EL (cell line): ENCODE data around the gene RNF5.
"Not testable (repeated sequence)": the region's sequence is repeated elsewhere in the genome, so short reads cannot be mapped to it uniquely, and the experiment has no call there.

Experiments used
- DNase-seq: peaks from one replicate; pipeline ENCODE4 v3.0.0-alpha.2; 2016

Gene RNF5

GRCh38 chr6:32211432-32211831 lies 33.2 kb downstream of the RNF5 start:
- not testable (repeated sequence) for DNase-seq

GRCh38 chr6:32212076-32212760 lies 34.0 kb downstream of the RNF5 start:
- DNase-seq = no peak

- no peak for DNase-seq
These were observed 35.4 kb downstream of the RNF5 start for GRCh38 chr6:32213649-32214048.

GRCh38 chr6:32214126-32214525 lies 35.9 kb downstream of the RNF5 start:
- DNase-seq = no peak

GRCh38 chr6:32215617-32216016 lies 37.4 kb downstream of the RNF5 start:
- DNase-seq = no peak

- DNase-seq = no peak
These were observed 38.1 kb downstream of the RNF5 start for GRCh38 chr6:32216285-32216684.

- no peak for DNase-seq
These were observed 38.8 kb downstream of the RNF5 start for GRCh38 chr6:32216998-32217397.

- DNase-seq = no peak
These were observed 40.0 kb downstream of the RNF5 start for GRCh38 chr6:32218167-32218566.

- no peak for DNase-seq
These were observed 41.8 kb downstream of the RNF5 start for GRCh38 chr6:32220021-32220420.

GRCh38 chr6:32222333-32223230 lies 44.4 kb downstream of the RNF5 start:
- no peak for DNase-seq

GRCh38 chr6:32223258-32224235 lies 45.3 kb downstream of the RNF5 start, which contains the start of gene NOTCH4:
Gene NOTCH4, minus strand, starts transcription at chr6:32224067. Its CDS starts 139 bp downstream, at chr6:32223928.
- DNase-seq = no peak

GRCh38 chr6:32224696-32225095 lies 46.5 kb downstream of the RNF5 start:
- no peak for DNase-seq

- no peak for DNase-seq
These were observed 48.2 kb downstream of the RNF5 start for GRCh38 chr6:32226434-32226833.
